Activated effector memory CD4-positive, alpha-beta T cell treated with Interleukin-2 at 50 U/mL for 16 hours (primary cell): ENCODE results near the gene RENBP.

Experiments
- DNase-seq: peaks from one replicate; pipeline ENCODE4 v3.0.0-alpha.2; 2020

The RENBP gene

GRCh38 chrX:153911798-153912197 lies 32.6 kb downstream of the RENBP start:
- no peak for DNase-seq

GRCh38 chrX:153910446-153910845 lies 34.0 kb downstream of the RENBP start:
- DNase-seq, result no peak

GRCh38 chrX:153909980-153910360 lies 34.5 kb downstream of the RENBP start:
- no peak for DNase-seq

- no peak for DNase-seq
These were observed 35.1 kb downstream of the RENBP start for GRCh38 chrX:153909024-153909979.

- DNase-seq, result no peak
These were observed 36.1 kb downstream of the RENBP start for GRCh38 chrX:153908219-153908860.

- no peak for DNase-seq
These were observed 37.0 kb downstream of the RENBP start for GRCh38 chrX:153907456-153907855.

GRCh38 chrX:153906126-153906917 lies 38.1 kb downstream of the RENBP start:
- DNase-seq, result no peak

- no peak for DNase-seq
These were observed 38.9 kb downstream of the RENBP start for GRCh38 chrX:153905481-153906095.

GRCh38 chrX:153903991-153904957 lies 40.2 kb downstream of the RENBP start, which contains the start of gene AVPR2:
TSS of gene AVPR2 (plus strand) at chrX:153904673. CDS start at chrX:153905146, 473 bp downstream.
- DNase-seq, result no peak

- DNase-seq, result no peak
These were observed 41.0 kb downstream of the RENBP start for GRCh38 chrX:153903238-153903980.

GRCh38 chrX:153902385-153902784 lies 42.1 kb downstream of the RENBP start:
- DNase-seq, result no peak

- DNase-seq, result no peak
These were observed 42.7 kb downstream of the RENBP start for GRCh38 chrX:153901753-153902140.

- DNase-seq, result peak; percentile 42
These were observed 43.4 kb downstream of the RENBP start for GRCh38 chrX:153900831-153901752.

- DNase-seq, result no peak
These were observed 46.5 kb downstream of the RENBP start for GRCh38 chrX:153897899-153898298.

- DNase-seq, result no peak
These were observed 55.3 kb downstream of the RENBP start for GRCh38 chrX:153889123-153889522.

GRCh38 chrX:153888344-153888743 lies 56.1 kb downstream of the RENBP start:
- DNase-seq, result no peak

- no peak for DNase-seq
These were observed 57.1 kb downstream of the RENBP start for GRCh38 chrX:153887385-153887784.

- no peak for DNase-seq
These were observed 57.5 kb downstream of the RENBP start for GRCh38 chrX:153886915-153887314.
